ELR (cell line): ENCODE measurements around the gene CD151.

Source experiments
- DNase-seq: peaks from one replicate; pipeline ENCODE4 v3.0.0-alpha.2; 2015; ENCODE audit warnings: low read depth

CD151 gene

GRCh38 chr11:843086-843734 is 10.5 kb downstream of the CD151 start:
- DNase-seq: peak; percentile 46

- peak; percentile 92 for DNase-seq
Observed at GRCh38 chr11:843818-844692, 11.3 kb downstream of the CD151 start.

GRCh38 chr11:844693-845644 is 12.2 kb downstream of the CD151 start:
- DNase-seq: peak; percentile 79

GRCh38 chr11:845872-846495 is 13.2 kb downstream of the CD151 start:
- DNase-seq: no peak

- DNase-seq: peak; percentile 78
Observed at GRCh38 chr11:846496-847098, 13.8 kb downstream of the CD151 start.

GRCh38 chr11:847876-848275 is 15.1 kb downstream of the CD151 start:
- no peak for DNase-seq

GRCh38 chr11:848380-848931 is 15.7 kb downstream of the CD151 start:
- peak; percentile 45 for DNase-seq

- no peak for DNase-seq
Observed at GRCh38 chr11:849104-849824, 16.5 kb downstream of the CD151 start.

GRCh38 chr11:849951-850774 is 17.4 kb downstream of the CD151 start:
- no peak for DNase-seq

GRCh38 chr11:850775-851763 is 18.3 kb downstream of the CD151 start:
- no peak for DNase-seq

GRCh38 chr11:852762-853161 is 20.0 kb downstream of the CD151 start:
- no peak for DNase-seq

- no peak for DNase-seq
Observed at GRCh38 chr11:853682-854448, 21.1 kb downstream of the CD151 start.

- no peak for DNase-seq
Observed at GRCh38 chr11:854601-855329, 22.0 kb downstream of the CD151 start.

- DNase-seq: no peak
Observed at GRCh38 chr11:855330-855674, 22.6 kb downstream of the CD151 start.

GRCh38 chr11:855796-856195 is 23.0 kb downstream of the CD151 start:
- DNase-seq: no peak

GRCh38 chr11:856397-856796 is 23.6 kb downstream of the CD151 start:
- no peak for DNase-seq
